Measurements from ENCODE around the gene PTPRF. TPM values are rescaled to one million over a fixed set of nuclear protein-coding genes. Genes with fewer than 3 reads are reported as not detected.

The PTPRF gene
- polyA plus RNA-seq, 3 donors, result not detected

GRCh38 chr1:43618521-43619313, 88.0 kb downstream of the PTPRF start:
- intact Hi-C loops (cut with micrococcal nuclease), result no loop called here
- no peaks in the 10 kb centered on the region for H3K27me3 ChIP-seq (ENCODE audit: control insufficient read depth in 2 of 2, insufficient read depth in 2 of 2, low read length in 2 of 2)
- no peak for DNase-seq
- H3K4me1 ChIP-seq (ENCODE audit: control insufficient read depth in 1 of 2, insufficient read depth in 2 of 2, low read length in 2 of 2), result no peaks in the 10 kb centered on the region
- no peaks in the 10 kb centered on the region for H4K20me1 ChIP-seq (ENCODE audit: insufficient read depth, low read length)
- H3K79me2 ChIP-seq (ENCODE audit: insufficient read depth, low read length), result no peaks in the 10 kb centered on the region
- 87% methylated on average over 15 of the region's 22 CpGs for WGBS (ENCODE audit: insufficient coverage)
- no peaks in the 10 kb centered on the region for H3K36me3 ChIP-seq (replicated peaks in 1 of 2; ENCODE audit: control insufficient read depth in 1 of 2, insufficient read depth in 2 of 2, low read length in 2 of 2)
- H3K4me3 ChIP-seq (replicated peaks in 1 of 3; ENCODE audit: low read depth in 2 of 3, low read length in 3 of 3), result no peak overlapping the region
- Mint-ChIP-seq H3K27ac (no peak overlapping the region), H3K4me1 (no peaks in the 10 kb centered on the region), H3K4me3 (no peak overlapping the region), H3K27me3 (ENCODE audit: low read depth in 3 of 3) (peaks cover 0 to 4% (median 2%) of the 10 kb centered on the region in 3 donors), H3K36me3 (no peaks in the 10 kb centered on the region), H3K9me3 (no peaks in the 10 kb centered on the region)
- no peak for TF ChIP-seq CTCF (IDR thresholded peaks at IDR 0.05)
- H3K4me2 ChIP-seq (replicated peaks; ENCODE audit: extremely low read depth, low read length, poor library complexity, severe bottlenecking), result no peak overlapping the region
- no peak overlapping the region for H2AFZ ChIP-seq (ENCODE audit: insufficient read depth, low read depth, low read length, poor library complexity, severe bottlenecking)
- no peak overlapping the region for H3K27ac ChIP-seq (ENCODE audit: low read depth in 1 of 2, low read length in 2 of 2)
- no peak overlapping the region for H3K9ac ChIP-seq (ENCODE audit: insufficient read depth, low read length, poor library complexity, severe bottlenecking)
- no peaks in the 10 kb centered on the region for H3K9me3 ChIP-seq (replicated peaks in 1 of 2; ENCODE audit: control insufficient read depth in 1 of 2, insufficient read depth in 1 of 2, low read length in 2 of 2)

DNA sequence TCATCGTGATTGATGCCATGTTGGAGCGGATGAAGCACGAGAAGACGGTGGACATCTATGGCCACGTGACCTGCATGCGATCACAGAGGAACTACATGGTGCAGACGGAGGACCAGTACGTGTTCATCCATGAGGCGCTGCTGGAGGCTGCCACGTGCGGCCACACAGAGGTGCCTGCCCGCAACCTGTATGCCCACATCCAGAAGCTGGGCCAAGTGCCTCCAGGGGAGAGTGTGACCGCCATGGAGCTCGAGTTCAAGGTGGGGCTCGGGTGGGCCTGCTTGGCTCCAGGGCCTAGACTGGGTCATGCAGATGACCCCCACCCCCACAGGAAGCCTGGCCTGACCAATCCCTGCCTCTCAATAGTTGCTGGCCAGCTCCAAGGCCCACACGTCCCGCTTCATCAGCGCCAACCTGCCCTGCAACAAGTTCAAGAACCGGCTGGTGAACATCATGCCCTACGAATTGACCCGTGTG, 88.7 kb downstream of the PTPRF start:
- H3K27me3 Mint-ChIP-seq (ENCODE audit: low read depth in 3 of 3), result peaks cover 0 to 5% (median 2%) of the 10 kb centered on the region in 3 donors
- H3K27ac Mint-ChIP-seq, result no peak overlapping the region
- Histone ChIP-seq H4K20me1 (ENCODE audit: insufficient read depth, low read length) (no peaks in the 10 kb centered on the region), H3K27me3 (ENCODE audit: control insufficient read depth in 2 of 2, insufficient read depth in 2 of 2, low read length in 2 of 2) (no peaks in the 10 kb centered on the region), H3K4me3 (replicated peaks in 1 of 3; ENCODE audit: low read depth in 2 of 3, low read length in 3 of 3) (no peak overlapping the region), H3K27ac (ENCODE audit: low read depth in 1 of 2, low read length in 2 of 2) (no peak overlapping the region), H3K9ac (ENCODE audit: insufficient read depth, low read length, poor library complexity, severe bottlenecking) (no peak overlapping the region), H3K4me2 (replicated peaks; ENCODE audit: extremely low read depth, low read length, poor library complexity, severe bottlenecking) (no peak overlapping the region), H3K79me2 (ENCODE audit: insufficient read depth, low read length) (no peaks in the 10 kb centered on the region), H2AFZ (ENCODE audit: insufficient read depth, low read depth, low read length, poor library complexity, severe bottlenecking) (no peak overlapping the region), H3K4me1 (ENCODE audit: control insufficient read depth in 1 of 2, insufficient read depth in 2 of 2, low read length in 2 of 2) (no peaks in the 10 kb centered on the region), H3K9me3 (replicated peaks in 1 of 2; ENCODE audit: control insufficient read depth in 1 of 2, insufficient read depth in 1 of 2, low read length in 2 of 2) (no peaks in the 10 kb centered on the region), H3K36me3 (replicated peaks in 1 of 2; ENCODE audit: control insufficient read depth in 1 of 2, insufficient read depth in 2 of 2, low read length in 2 of 2) (no peaks in the 10 kb centered on the region)
- WGBS (ENCODE audit: insufficient coverage), result 98% methylated on average over 21 of the region's 21 CpGs
- no peaks in the 10 kb centered on the region for H3K9me3 Mint-ChIP-seq
- no peaks in the 10 kb centered on the region for H3K36me3 Mint-ChIP-seq
- intact Hi-C loops (cut with micrococcal nuclease), result no loop called here
- H3K4me3 Mint-ChIP-seq, result no peak overlapping the region
- DNase-seq, result no peak
- no peak for TF ChIP-seq CTCF (IDR thresholded peaks at IDR 0.05)
- H3K4me1 Mint-ChIP-seq, result no peaks in the 10 kb centered on the region
